SK-N-SH (cell line): Measurements from ENCODE around the gene CTAGE9. TPM values are rescaled to one million over a fixed set of nuclear protein-coding genes. Genes with fewer than 3 reads are reported as not detected.

Experiments used
- CTCF ChIA-PET: fragments of 300-600, 350-600 bp; formaldehyde crosslinking; extraction: SDS; loops from one replicate; lab custom pipeline; 2021; lab: Yijun Ruan, JAX
- POLR2A ChIA-PET: fragments of 350-600 bp; sonication (Branson Sonifier 250); formaldehyde crosslinking; extraction: SDS; loops from one replicate; lab custom pipeline; 2020; ENCODE audit warnings: antibody characterized with exemption, inconsistent platforms; lab: Yijun Ruan, JAX
- DNase-seq: peaks from one replicate; pipeline ENCODE4 v3.0.0; 2012
- H2AFZ ChIP-seq: fragments of 200-600 bp; sonication (generic); 2 replicates; pipeline ENCODE4 v1.8.1; 2016; ENCODE audit warnings: antibody characterized with exemption, mild to moderate bottlenecking, low read depth
- H3F3A ChIP-seq: fragments of 200-600 bp; sonication (generic); replicated peaks from 2 replicates; pipeline ENCODE3; 2016; ENCODE audit warnings: antibody characterized with exemption, mild to moderate bottlenecking; ENCODE audit not compliant: insufficient read depth
- H3K27ac ChIP-seq, 2 experiments: fragments of 200-500 bp in 1 of 2; fragments of 200-600 bp in 1 of 2; sonication (Bioruptor generic) in 1 of 2; sonication (generic), shearing (Covaris generic) in 1 of 2; 2 replicates each; pipeline versions ENCODE4 v1.5.1 to v1.6.1; 2014 to 2016; ENCODE audit warnings: low read depth in 2 of 2, inconsistent platforms in 1 of 2, low read length in 1 of 2, mild to moderate bottlenecking in 1 of 2, mixed read lengths in 1 of 2
- H3K27me3 ChIP-seq: fragments of 200-600 bp; sonication (generic), shearing (Covaris generic); 2 replicates; pipeline ENCODE4 v1.6.1; 2016; ENCODE audit warnings: mixed run types; ENCODE audit not compliant: insufficient read depth
- H3K36me3 ChIP-seq, 2 experiments: fragments of 200-500 bp in 1 of 2; fragments of 200-600 bp in 1 of 2; sonication (Bioruptor generic) in 1 of 2; sonication (generic) in 1 of 2; replicated peaks in 1 of 2; 2 replicates each; pipeline versions ENCODE3 to v1.5.1; 2014 to 2016; ENCODE audit warnings: low read length in 1 of 2, mild to moderate bottlenecking in 1 of 2; ENCODE audit not compliant: insufficient read depth in 2 of 2, control insufficient read depth in 1 of 2
- H3K4me1 ChIP-seq, 2 experiments: fragments of 200-500 bp in 1 of 2; fragments of 200-600 bp in 1 of 2; sonication (Bioruptor generic) in 1 of 2; sonication (generic), shearing (Covaris generic) in 1 of 2; 2 replicates each; pipeline versions ENCODE4 v1.5.1 to v1.6.1; 2014 to 2016; ENCODE audit warnings: low read depth in 1 of 2, low read length in 1 of 2, mixed run types in 1 of 2; ENCODE audit not compliant: insufficient read depth in 2 of 2, control insufficient read depth in 1 of 2
- H3K4me2 ChIP-seq: fragments of 200-600 bp; sonication (generic), shearing (Covaris generic); 2 replicates; pipeline ENCODE4 v1.6.1; 2017; ENCODE audit warnings: mixed run types
- H3K4me3 ChIP-seq, 2 experiments: fragments of 200-500 bp in 1 of 2; fragments of 200-600 bp in 1 of 2; sonication (Bioruptor generic) in 1 of 2; sonication (generic), shearing (Covaris generic) in 1 of 2; 2 replicates each; pipeline versions ENCODE4 v1.5.1 to v1.8.1; 2014 to 2016; ENCODE audit warnings: low read depth in 2 of 2, inconsistent platforms in 1 of 2, low read length in 1 of 2, mild to moderate bottlenecking in 1 of 2, mixed read lengths in 1 of 2, moderate library complexity in 1 of 2
- H3K79me2 ChIP-seq: fragments of 200-600 bp; sonication (generic); 2 replicates; pipeline ENCODE4 v1.8.1; 2017; ENCODE audit warnings: mild to moderate bottlenecking; ENCODE audit not compliant: insufficient read depth
- H3K9ac ChIP-seq: fragments of 200-600 bp; sonication (generic); 2 replicates; pipeline ENCODE4 v1.6.1; 2017; ENCODE audit warnings: mixed run types
- H3K9me2 ChIP-seq: fragments of 200-600 bp; sonication (generic); 2 replicates; pipeline ENCODE4 v1.6.1; 2017; ENCODE audit warnings: mixed run types
- H3K9me3 ChIP-seq: fragments of 200-600 bp; sonication (generic); 2 replicates; pipeline ENCODE4 v1.6.1; 2017; ENCODE audit warnings: mixed run types, mild to moderate bottlenecking, moderate library complexity
- H4K20me1 ChIP-seq: fragments of 200-600 bp; sonication (generic); 2 replicates; pipeline ENCODE4 v1.6.1; 2017; ENCODE audit warnings: mild to moderate bottlenecking, mixed run types; ENCODE audit not compliant: insufficient read depth
- CTCF ChIP-seq: fragments of 200-600 bp; sonication (generic); IDR thresholded peaks from 2 replicates; pipeline ENCODE4 v1.6.1; 2017; ENCODE audit warnings: antibody characterized with exemption, mild to moderate bottlenecking, moderate library complexity
- ELF1 ChIP-seq: IDR thresholded peaks from 2 replicates; pipeline ENCODE4 v1.4.0; 2012
- EZH2phosphoT487 ChIP-seq: fragments of 200-600 bp; sonication (generic); IDR thresholded peaks from 2 replicates; pipeline ENCODE4 v1.6.1; 2017; ENCODE audit warnings: low read depth, mixed run types, mild to moderate bottlenecking, antibody characterized with exemption, moderate library complexity, borderline replicate concordance
- FOXJ3 ChIP-seq: sonication (generic); formaldehyde crosslinking; IDR thresholded peaks from 2 replicates; pipeline ENCODE4 v1.5.1; 2020; ENCODE audit warnings: mild to moderate bottlenecking, missing genetic modification reagents
- GATA2 ChIP-seq: sonication (generic); formaldehyde crosslinking; IDR thresholded peaks from 2 replicates; pipeline ENCODE4 v1.5.0; 2020; ENCODE audit warnings: mild to moderate bottlenecking, missing genetic modification reagents
- MAX ChIP-seq: IDR thresholded peaks from 2 replicates; pipeline ENCODE4 v1.4.0; 2012; ENCODE audit warnings: low read depth
- MEF2A ChIP-seq: IDR thresholded peaks from 2 replicates; pipeline ENCODE4 v1.4.0; 2012; ENCODE audit warnings: low read depth, borderline replicate concordance
- RAD21 ChIP-seq: IDR thresholded peaks from 2 replicates; pipeline ENCODE4 v1.6.1; 2012; ENCODE audit warnings: mild to moderate bottlenecking, low read length
- RCOR1 ChIP-seq: fragments of 150-350 bp; IDR thresholded peaks from 2 replicates; pipeline ENCODE4 v1.6.1; 2017; ENCODE audit warnings: antibody characterized with exemption, low read length
- REST ChIP-seq: IDR thresholded peaks from 2 replicates; pipeline ENCODE4 v1.6.1; 2012; ENCODE audit warnings: mild to moderate bottlenecking, low read depth, low read length, moderate library complexity
- RXRA ChIP-seq: IDR thresholded peaks from 2 replicates; pipeline ENCODE4 v1.4.0; 2012; ENCODE audit warnings: low read depth, mild to moderate bottlenecking, borderline replicate concordance
- SIN3A ChIP-seq: IDR thresholded peaks from 2 replicates; pipeline ENCODE4 v1.6.1; 2012; ENCODE audit warnings: low read depth, mild to moderate bottlenecking, low read length, moderate library complexity, borderline replicate concordance
- TAF1 ChIP-seq: IDR thresholded peaks from 2 replicates; pipeline ENCODE4 v1.6.1; 2012; ENCODE audit warnings: low read depth, mild to moderate bottlenecking, low read length, moderate library complexity, borderline replicate concordance
- TEAD4 ChIP-seq: IDR thresholded peaks from 2 replicates; pipeline ENCODE4 v1.4.0; 2012; ENCODE audit warnings: mild to moderate bottlenecking, borderline replicate concordance; ENCODE audit not compliant: insufficient read depth
- USF1 ChIP-seq: IDR thresholded peaks from 2 replicates; pipeline ENCODE4 v1.4.0; 2012; ENCODE audit warnings: low read depth, borderline replicate concordance
- WGBS: methylation state at CpG from one replicate; pipeline ENCODE4 v1.1.6; 2017; ENCODE audit warnings: low lambda C conversion rate; 5-methylcytosine and 5-hydroxymethylcytosine counted together
- polyA plus RNA-seq, 3 experiments: library from polyadenylated mRNA; depleted of rRNA; stranded (reverse); fragments of >200 nt; gene quantifications; 2 replicates each; pipeline ENCODE4 v1.2.3, GENCODE V29; 2012

Gene CTAGE9
- polyA plus RNA-seq, 1 of the 3 experiments (the other 2 are of a cell fraction): not detected

- CTCF ChIA-PET: no interaction called here
- 5% methylated on average over 4 of the region's 4 CpGs for WGBS
- H3K9me2 ChIP-seq: no peaks in the 10 kb centered on the region
- H3K4me2 ChIP-seq: no peak overlapping the region
- POLR2A ChIA-PET: no interaction called here
- no peaks in the 10 kb centered on the region for H4K20me1 ChIP-seq
- no peak overlapping the region for H2AFZ ChIP-seq
- no peak overlapping the region for H3K27ac ChIP-seq
- no peaks in the 10 kb centered on the region for H3K4me1 ChIP-seq
- H3K36me3 ChIP-seq: no peaks in the 10 kb centered on the region
- no peaks in the 10 kb centered on the region for H3K79me2 ChIP-seq
- no peaks in the 10 kb centered on the region for H3K9me3 ChIP-seq
- no peak overlapping the region for H3K9ac ChIP-seq
- no peak for DNase-seq
- no peaks in the 10 kb centered on the region; the same call in 1 of the 2 replicates for H3K27me3 ChIP-seq
- TF ChIP-seq MAX: no peak
- no peak for TF ChIP-seq TAF1
- TF ChIP-seq USF1: no peak
- no peak for TF ChIP-seq FOXJ3 (CRISPR knock-in tag)
- TF ChIP-seq SIN3A: no peak
- no peak for TF ChIP-seq CTCF
- TF ChIP-seq EZH2phosphoT487: no peak
- H3F3A ChIP-seq: no peaks in the 10 kb centered on the region
- H3K4me3 ChIP-seq: no peak overlapping the region
Measured at GRCh38 chr6:131729550-131729949, 18.7 kb upstream of the CTAGE9 start.

- 23% methylated on average over 3 of the region's 3 CpGs for WGBS
- Histone ChIP-seq H3K4me3 (no peak overlapping the region), H2AFZ (no peak overlapping the region), H3K27me3 (no peaks in the 10 kb centered on the region; the same call in 1 of the 2 replicates), H3K9me2 (no peaks in the 10 kb centered on the region), H3K9ac (no peak overlapping the region), H3K36me3 (no peaks in the 10 kb centered on the region), H3K4me1 (no peaks in the 10 kb centered on the region), H3K79me2 (no peaks in the 10 kb centered on the region), H3K27ac (no peak overlapping the region), H4K20me1 (no peaks in the 10 kb centered on the region), H3F3A (no peaks in the 10 kb centered on the region), H3K4me2 (no peak overlapping the region), H3K9me3 (no peaks in the 10 kb centered on the region)
- DNase-seq: no peak
- ChIA-PET POLR2A (no interaction called here), CTCF (no interaction called here)
- no peak for TF ChIP-seq MEF2A
- no peak for TF ChIP-seq REST
- TF ChIP-seq RCOR1: no peak
- TF ChIP-seq GATA2 (CRISPR knock-in tag): no peak
- TF ChIP-seq TEAD4: no peak
- TF ChIP-seq FOXJ3 (CRISPR knock-in tag): no peak
- no peak for TF ChIP-seq RAD21
- TF ChIP-seq RXRA: no peak
- TF ChIP-seq ELF1: no peak
- TF ChIP-seq, all 33 proteins: peak for 0
Measured at GRCh38 chr6:131728296-131728939, 17.6 kb upstream of the CTAGE9 start.
